ENCODE results near the gene NPY.
"Not testable (repeated sequence)": the region's sequence is repeated elsewhere in the genome, so short reads cannot be mapped to it uniquely, and the experiment has no call there.

Gene NPY

DNA sequence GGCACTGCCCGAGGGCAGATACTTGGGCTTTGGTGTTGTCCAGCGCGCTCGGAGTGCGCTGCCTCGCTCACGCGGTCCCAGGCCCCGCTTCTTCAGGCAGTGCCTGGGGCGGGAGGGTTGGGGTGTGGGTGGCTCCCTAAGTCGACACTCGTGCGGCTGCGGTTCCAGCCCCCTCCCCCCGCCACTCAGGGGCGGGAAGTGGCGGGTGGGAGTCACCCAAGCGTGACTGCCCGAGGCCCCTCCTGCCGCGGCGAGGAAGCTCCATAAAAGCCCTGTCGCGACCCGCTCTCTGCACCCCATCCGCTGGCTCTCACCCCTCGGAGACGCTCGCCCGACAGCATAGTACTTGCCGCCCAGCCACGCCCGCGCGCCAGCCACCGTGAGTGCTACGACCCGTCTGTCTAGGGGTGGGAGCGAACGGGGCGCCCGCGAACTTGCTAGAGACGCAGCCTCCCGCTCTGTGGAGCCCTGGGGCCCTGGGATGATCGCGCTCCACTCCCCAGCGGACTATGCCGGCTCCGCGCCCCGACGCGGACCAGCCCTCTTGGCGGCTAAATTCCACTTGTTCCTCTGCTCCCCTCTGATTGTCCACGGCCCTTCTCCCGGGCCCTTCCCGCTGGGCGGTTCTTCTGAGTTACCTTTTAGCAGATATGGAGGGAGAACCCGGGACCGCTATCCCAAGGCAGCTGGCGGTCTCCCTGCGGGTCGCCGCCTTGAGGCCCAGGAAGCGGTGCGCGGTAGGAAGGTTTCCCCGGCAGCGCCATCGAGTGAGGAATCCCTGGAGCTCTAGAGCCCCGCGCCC is at the start of gene NPY:
Gene NPY (plus strand): TSS at position 294 of the 802 bp plus-strand sequence. CDS start 1,051 bp downstream, outside the sequence.
- no peak for DNase-seq

DNA sequence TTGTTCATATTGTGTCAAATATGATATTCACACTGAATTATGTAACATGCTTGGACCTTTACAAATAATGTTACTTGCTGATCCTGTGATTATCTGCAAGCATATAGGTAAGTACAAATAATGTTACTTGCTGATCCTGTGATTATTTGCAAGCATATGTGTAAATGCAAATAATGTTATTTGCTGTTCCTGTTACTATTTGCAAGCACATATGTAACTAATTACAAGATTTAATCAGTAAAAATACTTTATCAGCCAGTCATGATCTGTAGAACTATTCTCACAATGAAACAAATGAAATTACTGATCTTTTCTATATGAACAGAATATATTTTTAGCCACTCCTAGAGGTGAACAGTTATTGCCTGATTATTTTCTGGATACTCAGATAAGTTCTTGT is 44.7 kb upstream of the NPY start:
- DNase-seq: no peak

DNA sequence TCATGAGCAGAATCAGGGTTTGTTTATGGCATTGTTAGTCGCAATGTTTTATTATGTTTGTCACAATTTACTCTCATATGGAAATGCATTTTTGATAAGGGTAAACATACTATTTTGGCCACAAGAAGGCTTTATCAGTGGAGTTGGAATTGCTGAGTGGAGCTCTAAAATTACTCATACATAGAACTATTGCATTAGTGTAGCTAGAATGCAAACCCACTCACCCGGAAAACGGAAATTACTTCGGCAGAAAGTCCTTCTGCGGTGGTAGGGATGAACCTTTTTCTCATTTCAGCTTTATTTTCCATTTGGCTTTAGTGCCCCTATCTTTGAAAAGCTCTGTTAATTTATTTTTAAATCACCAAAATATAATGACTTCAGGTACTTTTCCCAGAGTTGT is 42.8 kb upstream of the NPY start:
- DNase-seq: no peak

DNA sequence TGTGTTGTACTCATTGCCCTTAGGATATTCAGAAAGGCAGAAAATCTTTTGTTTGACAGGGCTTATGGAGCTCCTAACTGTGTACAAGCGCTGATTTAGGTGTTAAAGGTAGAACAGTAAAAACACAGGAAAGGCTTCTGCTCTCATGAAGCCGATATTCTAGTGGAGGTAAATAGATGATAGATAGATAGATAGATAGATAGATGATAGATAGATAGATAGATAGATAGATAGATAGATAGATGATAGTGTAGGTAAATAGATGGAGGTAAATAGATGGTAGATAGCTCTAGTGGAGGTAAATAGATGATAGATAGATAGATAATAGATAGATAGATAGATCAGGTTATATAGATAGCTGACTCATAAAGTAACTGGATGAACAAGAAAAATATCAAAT is 39.4 kb upstream of the NPY start:
- no peak for DNase-seq

DNA sequence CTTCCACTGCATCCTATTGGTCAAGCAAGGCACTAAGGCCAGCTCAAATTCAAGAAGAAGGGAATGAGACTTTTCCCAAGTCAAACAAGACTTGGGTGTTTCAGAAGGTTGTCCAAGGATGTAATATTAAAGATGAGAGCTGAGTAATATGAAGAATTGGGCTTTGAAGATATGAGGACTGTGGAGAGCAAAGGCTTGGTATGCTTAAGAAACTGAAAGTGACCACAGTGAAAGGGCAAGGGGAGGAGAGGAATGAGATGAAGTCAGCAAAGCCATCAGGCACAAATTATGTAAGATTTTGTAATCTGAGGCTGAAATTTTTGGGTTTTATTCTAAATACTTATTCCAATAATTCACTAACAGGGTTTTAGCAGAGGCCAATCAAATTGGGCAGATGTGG is 38.6 kb upstream of the NPY start:
- no peak for DNase-seq

DNA sequence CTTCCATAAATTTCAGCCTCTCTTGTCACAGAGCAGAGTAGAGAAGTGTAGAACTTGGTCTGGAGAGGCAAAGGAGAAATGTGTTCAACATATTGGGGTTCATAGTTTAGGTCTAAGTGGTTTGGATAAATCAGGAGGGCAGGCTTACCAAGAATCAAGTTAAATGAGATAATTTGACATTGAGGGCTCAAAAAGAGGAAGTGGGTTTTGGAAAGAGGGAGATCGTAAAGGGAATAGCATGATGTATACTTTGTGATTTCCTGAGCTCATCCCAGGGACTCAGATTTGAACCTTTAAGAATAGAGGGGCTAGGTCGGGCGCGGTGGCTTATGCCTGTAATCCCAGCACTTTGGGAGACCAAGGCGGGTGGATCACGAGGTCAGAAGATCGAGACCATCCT is 34.7 kb upstream of the NPY start:
- no peak for DNase-seq

DNA sequence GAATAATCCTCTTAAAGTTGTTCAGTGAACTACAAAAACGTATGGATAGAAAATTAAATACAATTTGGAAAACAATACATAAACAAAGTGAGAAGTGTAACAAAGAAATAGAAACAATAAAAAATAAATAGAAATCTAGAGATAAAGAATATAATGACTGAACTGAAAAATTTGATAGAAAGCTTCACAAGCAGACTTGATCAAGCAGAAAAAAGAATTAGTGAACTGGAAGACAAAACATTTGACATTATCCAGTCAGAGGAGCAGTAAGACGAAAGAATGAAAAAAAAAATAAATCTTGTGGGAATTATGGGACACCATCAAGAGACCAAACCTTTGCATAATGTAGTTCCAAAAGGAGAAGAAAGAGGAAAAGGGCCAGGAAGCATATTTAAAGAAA is 32.4 kb upstream of the NPY start:
- DNase-seq: no peak

DNA sequence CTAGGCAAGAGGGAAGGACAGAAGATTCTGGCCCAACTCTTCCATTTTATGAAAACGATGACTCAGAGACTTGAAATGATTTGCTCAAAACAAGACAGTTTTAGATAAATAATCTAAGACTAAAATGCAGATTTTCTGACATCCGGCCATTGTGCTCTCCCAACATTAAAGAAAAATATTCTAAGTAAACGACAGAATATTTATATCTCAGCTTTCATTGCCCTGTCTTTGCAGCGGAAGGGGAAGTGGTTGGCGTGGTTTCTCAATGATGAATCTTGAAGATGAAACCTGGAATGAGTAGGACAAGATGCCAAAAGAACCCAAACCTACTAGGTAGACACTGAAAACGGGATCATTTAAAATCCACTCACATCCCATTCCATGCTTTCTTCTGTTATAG is 28.9 kb upstream of the NPY start:
- DNase-seq: no peak

DNA sequence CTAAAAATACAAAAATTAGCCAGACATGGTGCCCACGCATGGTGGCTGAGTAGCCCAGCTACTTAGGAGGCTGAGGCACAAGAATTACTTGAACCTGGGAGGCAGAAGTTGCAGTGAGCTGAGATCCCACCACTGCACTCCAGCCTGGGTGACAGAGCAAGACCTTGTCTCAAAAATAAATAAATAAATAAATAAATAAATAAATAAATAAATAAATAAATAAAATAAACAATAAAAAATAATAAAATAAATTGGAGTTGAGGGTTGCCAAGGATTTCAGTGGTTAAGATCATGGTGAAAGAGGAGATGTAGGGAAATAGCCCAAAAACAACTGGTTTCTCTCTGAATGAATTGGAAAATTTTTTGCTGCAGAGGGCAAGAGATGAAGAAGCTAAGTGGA is 25.7 kb upstream of the NPY start:
- DNase-seq: not testable (repeated sequence)

DNA sequence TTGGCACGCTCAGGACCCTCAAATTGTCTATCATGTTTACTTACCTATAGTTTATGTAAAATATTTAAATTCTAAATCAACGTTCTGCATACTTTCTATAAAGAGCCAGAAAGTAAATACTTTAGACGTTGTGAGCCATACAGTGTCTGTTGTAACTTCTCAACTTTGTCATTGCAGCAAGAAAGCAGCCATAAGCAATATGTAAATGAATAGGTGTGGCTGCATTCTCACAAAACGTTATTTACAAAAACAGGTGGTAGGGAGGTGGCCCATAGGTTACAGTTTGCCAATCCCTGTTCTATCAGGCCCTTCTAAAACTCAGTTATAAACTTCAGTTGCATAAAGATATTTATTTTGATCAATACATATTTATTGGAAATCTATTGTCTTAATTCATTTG is 12.1 kb upstream of the NPY start:
- DNase-seq: no peak

DNA sequence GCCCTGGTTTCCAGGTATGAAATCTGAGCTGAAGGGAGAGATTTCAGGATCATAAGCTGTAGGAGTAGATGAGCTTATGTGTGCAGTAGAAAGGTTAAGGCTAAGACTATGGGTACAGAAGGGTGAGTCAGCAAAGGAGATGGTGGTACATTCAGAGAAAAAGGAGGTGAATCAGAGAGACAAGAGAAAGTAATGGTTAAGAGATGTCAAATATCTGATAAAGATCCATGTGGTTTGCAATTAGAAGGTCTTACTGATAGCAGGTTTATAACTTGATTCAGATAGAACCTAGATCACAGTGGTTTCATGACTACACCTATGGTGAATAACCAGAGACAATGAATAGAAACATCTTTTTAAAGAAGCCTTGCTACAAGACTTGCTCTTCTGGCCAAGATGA is 4.5 kb upstream of the NPY start:
- no peak for DNase-seq

DNA sequence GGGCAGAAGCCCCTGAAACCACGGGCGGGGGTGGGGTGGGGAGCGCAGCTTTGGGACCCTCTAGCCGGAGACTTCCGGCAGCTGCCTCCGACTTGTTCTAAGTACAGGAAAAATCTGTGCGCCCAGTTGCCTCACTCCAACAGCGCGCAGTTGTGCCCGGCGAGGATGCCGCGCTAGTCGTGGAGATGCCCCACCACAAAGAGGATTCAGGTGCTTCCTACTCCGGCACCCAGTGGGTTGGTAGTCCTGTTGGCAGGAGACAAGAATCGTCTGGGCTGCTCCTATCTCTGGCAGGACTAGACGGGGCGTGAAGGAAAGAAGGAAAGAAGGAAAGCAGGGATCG is 465 bp upstream of the NPY start:
- no peak for DNase-seq

DNA sequence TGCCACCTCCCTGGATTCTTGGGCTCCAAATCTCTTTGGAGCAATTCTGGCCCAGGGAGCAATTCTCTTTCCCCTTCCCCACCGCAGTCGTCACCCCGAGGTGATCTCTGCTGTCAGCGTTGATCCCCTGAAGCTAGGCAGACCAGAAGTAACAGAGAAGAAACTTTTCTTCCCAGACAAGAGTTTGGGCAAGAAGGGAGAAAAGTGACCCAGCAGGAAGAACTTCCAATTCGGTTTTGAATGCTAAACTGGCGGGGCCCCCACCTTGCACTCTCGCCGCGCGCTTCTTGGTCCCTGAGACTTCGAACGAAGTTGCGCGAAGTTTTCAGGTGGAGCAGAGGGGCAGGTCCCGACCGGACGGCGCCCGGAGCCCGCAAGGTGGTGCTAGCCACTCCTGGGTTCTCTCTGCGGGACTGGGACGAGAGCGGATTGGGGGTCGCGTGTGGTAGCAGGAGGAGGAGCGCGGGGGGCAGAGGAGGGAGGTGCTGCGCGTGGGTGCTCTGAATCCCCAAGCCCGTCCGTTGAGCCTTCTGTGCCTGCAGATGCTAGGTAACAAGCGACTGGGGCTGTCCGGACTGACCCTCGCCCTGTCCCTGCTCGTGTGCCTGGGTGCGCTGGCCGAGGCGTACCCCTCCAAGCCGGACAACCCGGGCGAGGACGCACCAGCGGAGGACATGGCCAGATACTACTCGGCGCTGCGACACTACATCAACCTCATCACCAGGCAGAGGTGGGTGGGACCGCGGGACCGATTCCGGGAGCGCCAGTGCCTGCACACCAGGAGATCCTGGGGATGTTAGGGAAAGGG is 913 bp downstream of the NPY start:
- DNase-seq: no peak

DNA sequence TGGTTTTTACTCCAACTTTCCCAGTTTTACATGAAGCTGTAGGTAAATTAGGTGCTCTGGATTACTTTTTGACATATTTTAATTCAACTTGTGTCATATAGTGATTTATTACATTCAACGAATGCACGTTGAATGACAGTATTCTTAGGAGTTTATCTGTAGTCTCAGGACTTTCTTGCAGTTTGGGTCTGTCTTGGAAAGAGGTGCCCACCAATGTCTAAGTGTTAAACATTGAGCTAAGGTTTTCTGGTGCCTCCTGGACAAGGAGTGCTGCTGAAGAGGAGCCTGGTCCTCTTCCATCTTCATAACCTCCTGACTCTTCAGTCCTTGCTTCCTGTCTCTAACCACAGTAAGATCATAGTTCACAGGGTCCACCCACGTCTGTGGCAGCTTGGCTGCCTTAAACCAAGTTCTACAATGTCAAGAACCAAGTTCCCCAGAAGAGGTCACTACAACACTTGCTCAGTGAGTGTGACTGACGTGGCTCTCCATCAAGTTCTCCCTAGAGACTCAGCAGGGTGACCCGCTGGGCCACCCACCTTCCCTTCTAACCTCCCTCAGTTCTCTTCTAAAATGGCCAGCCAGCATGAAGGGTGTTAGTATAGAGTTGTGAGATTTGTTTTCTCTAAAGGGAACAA is 6.1 kb downstream of the NPY start:
- DNase-seq: peak in 1 of 2 donors; percentile 19

DNA sequence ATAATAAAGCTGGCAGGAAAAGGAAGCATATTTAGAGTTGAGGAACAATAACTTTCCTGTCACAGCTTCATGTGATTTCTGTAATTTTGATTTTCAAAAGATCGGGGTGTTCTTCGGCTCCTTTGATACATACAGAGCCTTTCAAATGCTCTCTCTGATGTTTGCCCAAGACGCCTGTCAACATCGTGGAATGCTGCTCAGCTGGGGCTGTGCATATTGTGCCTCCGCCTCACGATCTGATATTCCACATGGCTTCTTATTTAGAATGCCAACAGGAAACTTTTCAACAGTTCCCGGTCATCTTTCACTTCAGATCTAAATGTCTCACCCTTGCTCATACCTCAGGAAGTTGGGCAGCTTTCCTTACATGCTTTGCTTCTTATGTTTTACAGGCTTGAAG is 7.3 kb downstream of the NPY start:
- DNase-seq: no peak

DNA sequence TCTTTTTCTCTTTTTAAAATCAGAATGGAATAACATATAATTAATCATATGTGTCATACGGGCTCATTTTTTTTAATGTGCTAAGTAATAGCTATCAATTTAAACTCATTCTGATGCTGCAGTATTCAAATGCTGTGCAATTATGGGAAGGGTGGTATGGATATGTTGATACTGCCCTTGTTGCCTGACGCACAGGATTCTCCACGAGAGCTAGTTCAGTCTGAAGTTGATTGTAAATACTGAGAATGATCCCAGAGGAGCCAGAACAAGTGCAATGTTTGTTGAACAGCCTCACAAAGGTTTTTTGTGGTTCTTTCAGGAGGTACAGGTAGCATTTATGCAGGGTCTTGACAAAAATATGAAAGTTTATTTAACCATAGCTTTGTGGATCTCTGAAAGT is 13.4 kb downstream of the NPY start:
- DNase-seq: no peak

DNA sequence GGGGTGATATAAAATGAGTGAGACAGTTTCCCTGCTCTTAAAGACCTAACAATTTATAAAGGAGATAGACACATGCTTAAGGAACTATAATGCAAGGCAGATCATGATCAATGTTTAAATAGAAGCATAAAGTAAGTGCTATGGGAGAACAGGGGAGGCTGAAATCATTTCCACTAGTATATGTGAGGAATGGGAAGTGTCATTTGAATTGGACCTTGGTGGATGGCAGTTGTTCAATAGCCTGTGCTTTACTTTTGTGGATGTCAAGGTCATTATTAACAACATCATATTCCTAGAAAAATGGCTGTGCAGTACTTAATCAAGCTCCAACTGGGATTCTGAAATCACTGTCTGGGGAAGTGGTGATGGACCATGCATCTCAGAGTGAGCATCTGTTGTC is 14.7 kb downstream of the NPY start:
- DNase-seq: no peak

DNA sequence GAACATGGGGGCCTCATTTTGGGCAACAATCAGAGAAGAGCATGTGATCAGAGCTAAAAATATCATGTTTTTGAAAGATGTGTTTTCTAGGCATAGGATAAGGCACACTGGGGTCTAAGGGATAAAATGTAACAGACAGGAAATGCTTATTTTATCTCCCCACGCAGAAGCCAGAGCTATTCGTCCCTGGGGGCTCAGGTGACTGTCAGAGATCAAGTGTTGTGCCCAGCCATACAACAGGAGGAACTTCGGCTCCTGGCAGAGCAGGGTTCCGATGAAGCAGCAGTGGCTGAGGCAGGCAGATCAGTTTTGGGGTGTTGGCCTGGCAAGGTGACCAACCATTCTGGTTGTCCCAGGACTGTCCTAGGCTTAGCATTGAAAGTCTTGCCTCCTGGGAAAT is 15.2 kb downstream of the NPY start:
- DNase-seq: no peak

DNA sequence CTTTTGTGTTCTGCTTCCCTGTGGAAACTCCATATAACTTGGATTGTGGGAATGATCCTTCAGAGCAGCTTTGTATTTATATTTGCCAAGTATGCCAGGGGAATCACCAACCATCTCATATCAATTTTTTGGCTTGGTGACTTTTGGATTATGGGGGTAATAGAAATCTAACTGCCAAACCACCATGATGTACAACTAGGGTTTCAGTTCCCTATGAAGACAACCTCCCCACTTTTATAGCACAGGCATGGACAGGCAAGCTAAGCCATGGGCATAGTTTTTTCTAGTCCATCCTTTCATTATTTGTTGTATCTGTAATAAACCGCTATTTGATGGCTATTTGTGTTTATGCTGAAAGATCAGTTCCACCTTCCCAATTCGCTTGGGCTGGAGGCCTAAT is 17.7 kb downstream of the NPY start:
- no peak for DNase-seq

DNA sequence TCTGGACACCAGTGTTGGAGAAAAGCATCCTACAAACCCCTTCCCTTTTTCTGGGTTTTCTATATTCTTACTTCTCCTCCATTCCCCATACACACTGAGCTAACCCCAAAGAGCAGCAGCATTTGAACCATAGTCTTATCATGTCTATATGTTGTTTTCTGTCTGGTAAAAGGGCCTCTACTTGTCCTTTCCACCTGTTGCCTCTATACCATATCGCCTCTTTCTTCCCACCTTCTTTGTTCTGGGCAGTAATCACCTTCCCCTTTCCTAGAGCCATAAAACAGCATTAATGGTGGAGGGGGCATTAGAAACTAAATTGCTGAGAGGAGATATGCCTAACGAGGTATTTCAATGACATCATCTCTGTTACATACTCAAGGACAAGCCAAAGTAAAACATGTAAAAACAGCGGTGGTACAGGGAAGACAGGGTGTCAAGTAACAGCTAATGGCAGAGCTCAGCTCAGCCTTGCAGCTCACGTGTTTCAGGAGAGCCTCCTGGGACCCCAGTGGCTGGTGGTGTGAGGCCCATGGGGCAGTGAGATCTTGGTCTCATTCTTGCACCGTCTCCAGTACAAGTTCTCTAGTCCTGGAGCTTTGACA is 20.6 kb downstream of the NPY start:
- no peak for DNase-seq

DNA sequence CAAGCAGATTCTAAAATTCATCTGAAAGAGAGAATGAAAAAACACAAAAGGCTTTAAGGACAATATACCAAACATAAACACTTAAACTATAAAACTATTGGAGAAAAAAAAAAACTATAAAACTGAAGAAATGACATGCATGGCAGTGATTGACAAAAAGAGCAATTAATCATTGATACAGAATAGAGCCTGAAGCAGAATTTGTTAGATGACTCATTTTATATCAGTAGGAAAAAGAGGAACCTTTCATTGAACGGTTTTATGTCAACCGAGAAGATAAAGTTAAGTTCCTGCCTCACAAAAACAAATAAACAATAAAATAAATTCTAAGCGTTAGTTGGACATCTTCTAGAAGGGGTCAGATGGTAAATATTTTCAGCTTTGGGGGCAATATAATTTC is 23.3 kb downstream of the NPY start:
- no peak for DNase-seq

DNA sequence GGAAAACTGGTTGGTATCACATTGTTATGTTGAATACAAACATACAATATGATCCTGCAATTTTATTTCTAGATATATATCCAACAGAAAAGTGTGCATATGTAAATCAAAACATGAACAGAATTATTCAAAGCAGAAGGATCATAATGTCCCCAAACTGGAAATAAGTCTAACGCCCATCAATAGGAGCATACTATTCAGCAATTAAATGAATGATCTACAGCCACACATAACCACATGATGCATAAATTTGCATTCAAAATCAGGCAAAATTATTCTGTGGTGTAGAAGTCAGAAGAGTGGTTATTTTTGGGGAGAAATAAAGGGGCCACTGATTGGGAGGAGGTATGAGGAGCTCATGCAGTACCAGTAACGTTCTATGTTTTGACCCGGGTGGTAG is 28.6 kb downstream of the NPY start:
- no peak for DNase-seq

DNA sequence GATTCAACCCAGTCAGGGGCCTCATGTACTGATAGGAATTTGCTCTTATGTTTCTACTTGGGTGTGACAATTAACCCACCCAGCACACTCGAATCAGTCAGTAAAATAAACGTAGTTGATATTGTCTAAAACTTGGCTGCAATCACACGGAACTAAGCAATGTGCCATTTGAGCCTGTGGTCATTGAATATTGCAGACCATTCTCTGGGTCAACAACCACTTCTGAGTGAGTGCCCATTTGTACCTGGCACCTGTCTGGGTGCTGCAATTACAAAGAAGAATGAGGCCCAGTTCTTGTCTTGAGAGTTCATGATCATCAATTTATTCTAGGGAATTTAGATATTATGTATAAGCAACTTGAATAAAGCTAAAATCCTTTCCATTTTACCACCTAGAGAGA is 29.8 kb downstream of the NPY start:
- no peak for DNase-seq

DNA sequence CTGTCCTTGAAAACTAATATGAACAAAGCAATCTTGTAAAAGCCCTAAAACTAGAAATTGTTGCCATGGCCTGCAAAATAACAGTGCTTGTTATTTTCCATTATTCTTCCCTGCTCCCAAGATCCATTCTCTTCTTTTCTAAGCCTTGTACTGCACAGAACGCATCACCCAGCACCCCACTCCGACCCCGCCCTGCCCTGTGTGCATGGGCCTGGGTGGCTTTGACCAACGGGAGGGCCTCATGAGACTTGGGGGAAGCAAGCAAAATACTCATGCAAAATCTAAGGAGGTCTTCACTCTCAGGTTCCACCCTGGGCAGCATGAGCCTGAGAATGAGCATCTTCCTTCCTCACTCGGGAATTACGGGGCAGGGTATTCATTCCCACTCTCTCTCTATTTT is 32.4 kb downstream of the NPY start:
- DNase-seq: no peak
